Osteocyte (in vitro differentiated cells): Measurements from ENCODE around the gene LGR4. TPM values are rescaled to one million over a fixed set of nuclear protein-coding genes. Genes with fewer than 3 reads are reported as not detected.

Source experiments
- DNase-seq: peaks from one replicate; pipeline ENCODE4 v3.0.0; 2021; ENCODE audit warnings: mixed read lengths; ENCODE audit not compliant: unreplicated experiment; ENCODE audit errors: extremely low spot score
- H3K27ac Mint-ChIP-seq: one replicate; pipeline ENCODE4 v1.8.0; 2021; ENCODE audit warnings: mild to moderate bottlenecking, mixed read lengths; ENCODE audit not compliant: unreplicated experiment
- H3K27me3 Mint-ChIP-seq: one replicate; pipeline ENCODE4 v1.8.0; 2021; ENCODE audit warnings: mixed read lengths; ENCODE audit not compliant: unreplicated experiment
- H3K36me3 Mint-ChIP-seq: one replicate; pipeline ENCODE4 v1.8.0; 2021; ENCODE audit warnings: mixed read lengths; ENCODE audit not compliant: unreplicated experiment
- H3K4me1 Mint-ChIP-seq: one replicate; pipeline ENCODE4 v1.8.0; 2021; ENCODE audit warnings: mixed read lengths; ENCODE audit not compliant: unreplicated experiment
- H3K4me3 Mint-ChIP-seq: one replicate; pipeline ENCODE4 v1.8.0; 2021; ENCODE audit warnings: mild to moderate bottlenecking, moderate library complexity, mixed read lengths; ENCODE audit not compliant: unreplicated experiment
- H3K9me3 Mint-ChIP-seq: one replicate; pipeline ENCODE4 v1.8.0; 2021; ENCODE audit warnings: mixed read lengths; ENCODE audit not compliant: unreplicated experiment
- CTCF ChIP-seq: fragments of 200-600 bp; sonication (generic); IDR thresholded peaks from 2 replicates; pipeline ENCODE4 v1.5.0; 2021; ENCODE audit warnings: antibody characterized with exemption, mild to moderate bottlenecking, moderate library complexity
- total RNA-seq: library from RNA; stranded (reverse); gene quantifications from 2 replicates; pipeline ENCODE4 v1.2.1, GENCODE V29; 2021

LGR4 gene
- total RNA-seq, 1 donor from 2014 or later, result 61.9 TPM

GRCh38 chr11:27458182-27458581 is 14.4 kb downstream of the LGR4 start:
- no peaks in the 10 kb centered on the region for H3K36me3 Mint-ChIP-seq
- no peak for DNase-seq
- no peaks in the 10 kb centered on the region for H3K9me3 Mint-ChIP-seq
- TF ChIP-seq CTCF, result no peak
- peak overlapping the region; percentile 87 for H3K27ac Mint-ChIP-seq
- no peaks in the 10 kb centered on the region for H3K27me3 Mint-ChIP-seq
- no peak overlapping the region for H3K4me3 Mint-ChIP-seq
- H3K4me1 Mint-ChIP-seq, result peaks cover 91% of the 10 kb centered on the region

GRCh38 chr11:27456795-27457329 is 15.7 kb downstream of the LGR4 start:
- H3K4me1 Mint-ChIP-seq, result peaks cover 87% of the 10 kb centered on the region

GRCh38 chr11:27456140-27456794 is 16.3 kb downstream of the LGR4 start:
- H3K27me3 Mint-ChIP-seq, result no peaks in the 10 kb centered on the region
- H3K4me1 Mint-ChIP-seq, result peaks cover 87% of the 10 kb centered on the region
- H3K4me3 Mint-ChIP-seq, result peak overlapping the region; percentile 31
- DNase-seq, result no peak
- H3K27ac Mint-ChIP-seq, result peak overlapping the region; percentile 87
- no peaks in the 10 kb centered on the region for H3K9me3 Mint-ChIP-seq
- no peaks in the 10 kb centered on the region for H3K36me3 Mint-ChIP-seq
- TF ChIP-seq CTCF, result no peak

More at GRCh38 chr11:27456795-27457329, 15.7 kb downstream of the LGR4 start:
- no peak for TF ChIP-seq CTCF
- Mint-ChIP-seq H3K36me3 (no peaks in the 10 kb centered on the region), H3K27ac (peak overlapping the region; percentile 87), H3K4me3 (peak overlapping the region; percentile 31), H3K27me3 (no peaks in the 10 kb centered on the region), H3K9me3 (no peaks in the 10 kb centered on the region)
- DNase-seq, result no peak

- Mint-ChIP-seq H3K4me3 (peak overlapping the region; percentile 31), H3K4me1 (peaks cover 88% of the 10 kb centered on the region), H3K36me3 (no peaks in the 10 kb centered on the region), H3K27ac (peak overlapping the region; percentile 87), H3K9me3 (no peaks in the 10 kb centered on the region), H3K27me3 (no peaks in the 10 kb centered on the region)
- TF ChIP-seq CTCF, result no peak
- DNase-seq, result no peak
These were observed 16.9 kb downstream of the LGR4 start for GRCh38 chr11:27455667-27456066.

GRCh38 chr11:27453701-27454100 is 18.9 kb downstream of the LGR4 start:
- no peaks in the 10 kb centered on the region for H3K9me3 Mint-ChIP-seq
- no peak for TF ChIP-seq CTCF

More at GRCh38 chr11:27453701-27454100, 18.9 kb downstream of the LGR4 start:
- H3K4me1 Mint-ChIP-seq, result peaks cover 75% of the 10 kb centered on the region
- DNase-seq, result no peak
- no peaks in the 10 kb centered on the region for H3K36me3 Mint-ChIP-seq
- H3K27ac Mint-ChIP-seq, result no peak overlapping the region
- no peak overlapping the region for H3K4me3 Mint-ChIP-seq
- H3K27me3 Mint-ChIP-seq, result no peaks in the 10 kb centered on the region
